Stimulated activated CD4-positive, alpha-beta T cell treated with anti-CD3 and anti-CD28 coated beads, Interleukin-2, amount 100 ng/mL, for 48 hours (primary cell): Measurements from ENCODE around the gene TGFBR3.
"Not testable (repeated sequence)": the region's sequence is repeated elsewhere in the genome, so short reads cannot be mapped to it uniquely, and the experiment has no call there.

ENCODE experiments used
- DNase-seq, 2 donors: peaks; one replicate each; pipeline ENCODE4 v3.0.0-alpha.2; 2020

TGFBR3 gene

GRCh38 chr1:91846007-91846638 is 39.8 kb downstream of the TGFBR3 start:
- DNase-seq, result no peak

GRCh38 chr1:91844862-91845528 is 41.0 kb downstream of the TGFBR3 start:
- DNase-seq, result no peak

- DNase-seq, result no peak
Measured at GRCh38 chr1:91843843-91844242, 42.1 kb downstream of the TGFBR3 start.

- no peak for DNase-seq
Measured at GRCh38 chr1:91842563-91842962, 43.4 kb downstream of the TGFBR3 start.

GRCh38 chr1:91842056-91842455 is 43.9 kb downstream of the TGFBR3 start:
- DNase-seq, result no peak

GRCh38 chr1:91840276-91840675 is 45.7 kb downstream of the TGFBR3 start:
- DNase-seq, result not testable (repeated sequence)

GRCh38 chr1:91836331-91837040 is 49.5 kb downstream of the TGFBR3 start:
- no peak for DNase-seq

GRCh38 chr1:91835087-91835521 is 50.8 kb downstream of the TGFBR3 start:
- no peak for DNase-seq

GRCh38 chr1:91834549-91834948 is 51.4 kb downstream of the TGFBR3 start:
- not testable (repeated sequence) for DNase-seq

- no peak for DNase-seq
Measured at GRCh38 chr1:91833946-91834345, 52.0 kb downstream of the TGFBR3 start.

GRCh38 chr1:91831132-91831930 is 54.6 kb downstream of the TGFBR3 start:
- no peak for DNase-seq

GRCh38 chr1:91830242-91831131 is 55.5 kb downstream of the TGFBR3 start:
- no peak for DNase-seq

- DNase-seq, result no peak
Measured at GRCh38 chr1:91829293-91830153, 56.4 kb downstream of the TGFBR3 start.

GRCh38 chr1:91828583-91829281 is 57.2 kb downstream of the TGFBR3 start:
- DNase-seq, result no peak

- no peak for DNase-seq
Measured at GRCh38 chr1:91827459-91828321, 58.3 kb downstream of the TGFBR3 start.

- no peak for DNase-seq
Measured at GRCh38 chr1:91827087-91827458, 58.9 kb downstream of the TGFBR3 start.

GRCh38 chr1:91826649-91827048 is 59.3 kb downstream of the TGFBR3 start:
- no peak for DNase-seq

GRCh38 chr1:91826248-91826647 is 59.7 kb downstream of the TGFBR3 start:
- no peak for DNase-seq

GRCh38 chr1:91821126-91821868 is 64.7 kb downstream of the TGFBR3 start:
- DNase-seq, result no peak
